SK-N-SH (cell line): ENCODE data around the gene RAB3B.

Experiments
- JUND ChIP-seq: IDR thresholded peaks from 2 replicates; pipeline ENCODE4 v1.4.0; 2012
- POLR2AphosphoS5 ChIP-seq: IDR thresholded peaks from 2 replicates; pipeline ENCODE4 v1.6.1; 2012; ENCODE audit warnings: low read depth, low read length
- TF ChIP-seq, protein P1 (sequence below): fragments of 200-600 bp; sonication (generic); IDR thresholded peaks from 2 replicates; pipeline ENCODE4 v1.6.1; 2017; ENCODE audit warnings: antibody characterized with exemption, mild to moderate bottlenecking, moderate library complexity

DNA sequence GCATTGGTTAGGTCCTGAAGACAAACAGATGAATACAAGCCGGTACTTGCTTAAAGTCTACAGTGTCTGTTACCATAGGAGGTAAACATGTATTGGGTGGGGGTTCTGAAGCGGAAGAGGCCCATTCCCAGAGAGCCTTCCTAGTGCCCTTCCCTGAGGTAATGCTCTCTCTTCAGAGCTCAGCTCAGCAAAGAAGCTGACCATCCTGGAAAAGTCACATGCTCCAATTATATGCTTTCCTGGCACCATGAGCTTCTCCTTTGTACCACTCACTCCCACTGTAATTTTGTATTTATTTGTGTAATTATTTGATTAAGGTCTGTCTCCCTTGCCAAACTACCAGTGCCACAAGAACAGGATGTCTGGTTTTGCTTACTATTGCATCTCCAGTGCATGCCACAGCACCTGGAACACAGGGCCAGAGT lies 42.0 kb downstream of the RAB3B start:
- TF ChIP-seq, protein P1, sequence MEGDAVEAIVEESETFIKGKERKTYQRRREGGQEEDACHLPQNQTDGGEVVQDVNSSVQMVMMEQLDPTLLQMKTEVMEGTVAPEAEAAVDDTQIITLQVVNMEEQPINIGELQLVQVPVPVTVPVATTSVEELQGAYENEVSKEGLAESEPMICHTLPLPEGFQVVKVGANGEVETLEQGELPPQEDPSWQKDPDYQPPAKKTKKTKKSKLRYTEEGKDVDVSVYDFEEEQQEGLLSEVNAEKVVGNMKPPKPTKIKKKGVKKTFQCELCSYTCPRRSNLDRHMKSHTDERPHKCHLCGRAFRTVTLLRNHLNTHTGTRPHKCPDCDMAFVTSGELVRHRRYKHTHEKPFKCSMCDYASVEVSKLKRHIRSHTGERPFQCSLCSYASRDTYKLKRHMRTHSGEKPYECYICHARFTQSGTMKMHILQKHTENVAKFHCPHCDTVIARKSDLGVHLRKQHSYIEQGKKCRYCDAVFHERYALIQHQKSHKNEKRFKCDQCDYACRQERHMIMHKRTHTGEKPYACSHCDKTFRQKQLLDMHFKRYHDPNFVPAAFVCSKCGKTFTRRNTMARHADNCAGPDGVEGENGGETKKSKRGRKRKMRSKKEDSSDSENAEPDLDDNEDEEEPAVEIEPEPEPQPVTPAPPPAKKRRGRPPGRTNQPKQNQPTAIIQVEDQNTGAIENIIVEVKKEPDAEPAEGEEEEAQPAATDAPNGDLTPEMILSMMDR, result no peak
- TF ChIP-seq JUND (no peak), POLR2AphosphoS5 (no peak)
